ENCODE results near the gene CCL26.
"Not testable (repeated sequence)": the region's sequence is repeated elsewhere in the genome, so short reads cannot be mapped to it uniquely, and the experiment has no call there.

CCL26 gene

DNA sequence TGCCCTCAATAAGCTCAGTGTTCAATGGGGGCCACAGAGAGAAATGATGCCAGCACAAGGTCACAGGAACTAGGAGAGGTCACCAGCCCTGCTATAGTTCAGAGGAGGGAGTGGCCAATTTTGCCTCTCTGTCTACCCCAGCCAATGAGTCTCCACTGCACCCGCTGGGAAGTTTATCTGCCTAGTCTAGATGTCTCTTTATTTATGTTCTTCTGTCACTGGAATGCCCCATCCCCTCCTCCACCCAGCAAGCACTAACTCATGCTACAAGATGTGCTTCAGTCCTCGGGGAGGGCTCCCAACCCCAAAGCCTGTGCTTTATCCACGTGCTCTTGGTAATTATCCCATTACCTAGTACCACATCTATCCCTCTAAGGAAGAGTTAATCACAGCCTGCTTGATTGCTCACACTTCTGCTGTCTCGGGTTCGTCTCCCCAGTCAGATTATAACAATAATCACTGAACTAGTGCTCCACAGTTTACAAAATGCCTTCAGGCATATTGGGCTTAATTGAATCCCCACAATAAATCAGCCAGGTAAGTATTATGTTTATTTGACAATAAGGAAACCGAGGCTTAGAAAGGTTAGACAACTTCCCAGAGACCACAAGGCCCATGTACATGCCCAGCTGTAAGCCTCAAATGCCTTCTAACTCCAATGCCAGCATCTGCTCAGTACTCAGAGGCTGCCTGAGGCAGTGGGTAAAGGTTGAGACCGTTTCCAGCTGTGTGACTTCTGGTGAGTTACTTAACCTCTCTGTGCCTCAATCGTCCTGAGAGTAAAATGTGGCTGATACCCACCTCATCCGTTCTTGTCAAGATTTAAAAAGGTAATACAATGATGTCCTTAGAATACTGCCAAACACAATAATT is 37.2 kb downstream of the CCL26 start:
- no peak for DNase-seq (ENCODE audit: low read depth)
- no peak overlapping the region for H3K4me3 ChIP-seq (ENCODE audit: low read length)
- TF ChIP-seq CTCF (conservative IDR thresholded peaks at IDR 0.05; ENCODE audit: low read depth, low read length) = no peak

DNA sequence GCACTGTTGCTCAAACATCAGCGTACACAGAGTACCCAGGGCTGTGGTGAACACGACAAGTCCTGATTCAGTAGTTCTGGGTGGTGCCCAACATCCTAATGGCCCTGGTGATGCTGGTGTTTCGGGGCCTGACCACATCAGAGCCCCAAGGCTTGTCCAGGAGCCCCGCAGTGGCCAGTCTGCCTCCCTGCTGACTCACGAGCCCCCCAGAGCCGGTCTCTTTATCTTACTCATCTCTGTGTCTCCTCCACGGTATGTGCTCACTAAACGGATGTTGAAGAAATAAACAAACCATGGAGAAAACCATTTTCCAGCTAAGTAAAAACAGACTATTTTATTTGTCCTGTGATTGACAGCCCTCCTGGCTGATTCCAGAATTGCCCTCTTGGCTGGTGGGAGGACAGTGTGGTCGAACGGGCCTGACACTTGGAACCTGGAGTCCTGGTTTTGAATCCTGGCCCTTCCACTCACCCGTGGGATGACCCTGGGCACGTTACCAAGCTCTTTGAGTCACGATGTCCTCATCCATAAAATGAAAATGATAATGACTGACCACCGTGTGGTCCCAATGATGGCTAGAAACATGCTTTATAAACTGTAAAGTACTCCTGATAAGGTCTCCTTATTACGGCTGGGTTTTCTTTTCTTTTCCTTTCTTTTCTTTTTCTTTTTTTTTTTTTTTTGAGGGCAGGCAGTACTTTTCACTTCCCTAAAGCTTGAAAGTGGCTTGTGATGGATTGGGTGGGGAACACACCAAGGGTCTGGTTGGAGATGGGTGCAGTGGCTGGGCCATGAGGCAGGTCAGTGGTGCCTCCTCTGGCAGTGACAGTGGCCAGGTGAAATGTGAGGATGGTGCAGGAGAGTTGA is 39.0 kb downstream of the CCL26 start:
- H3K4me3 ChIP-seq (ENCODE audit: low read length) = no peak overlapping the region
- no peak for DNase-seq (ENCODE audit: low read depth)
- no peak for TF ChIP-seq CTCF (conservative IDR thresholded peaks at IDR 0.05; ENCODE audit: low read depth, low read length)

DNA sequence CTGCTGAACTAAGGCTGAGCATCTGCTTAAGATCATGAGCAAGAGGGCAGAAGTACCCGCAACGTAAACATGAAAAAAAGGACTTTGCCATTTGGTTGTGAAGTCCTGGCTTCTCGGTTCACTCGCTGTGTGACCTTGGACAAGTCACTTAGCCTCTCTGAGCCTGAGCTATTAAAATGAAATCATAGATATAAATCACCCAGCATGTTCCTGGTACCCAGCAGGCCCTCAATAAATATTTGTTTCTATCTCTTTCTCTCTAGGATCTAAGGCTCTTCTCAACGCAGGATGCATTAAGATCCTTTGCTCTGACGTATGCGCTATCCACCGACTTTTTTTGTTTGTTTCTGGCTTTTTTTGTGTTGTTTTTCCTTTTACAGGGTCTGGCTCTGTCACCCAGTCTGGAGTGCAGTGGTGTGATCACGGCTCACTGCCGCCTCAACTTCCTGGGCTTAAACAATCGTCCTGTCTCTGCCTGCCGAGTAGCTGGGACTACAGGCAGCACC is 39.9 kb downstream of the CCL26 start:
- no peak for TF ChIP-seq CTCF (conservative IDR thresholded peaks at IDR 0.05; ENCODE audit: low read depth, low read length)
- DNase-seq (ENCODE audit: low read depth) = no peak
- no peak overlapping the region for H3K4me3 ChIP-seq (ENCODE audit: low read length)

- TF ChIP-seq CTCF (conservative IDR thresholded peaks at IDR 0.05; ENCODE audit: low read depth, low read length) = no peak
- no peak overlapping the region for H3K4me3 ChIP-seq (ENCODE audit: low read length)
- no peak for DNase-seq (ENCODE audit: low read depth)
These were observed 42.1 kb downstream of the CCL26 start for GRCh38 chr7:75729851-75730274.

- DNase-seq (ENCODE audit: low read depth) = no peak
- no peak for TF ChIP-seq CTCF (conservative IDR thresholded peaks at IDR 0.05; ENCODE audit: low read depth, low read length)
- H3K4me3 ChIP-seq (ENCODE audit: low read length) = no peak overlapping the region
These were observed 44.0 kb downstream of the CCL26 start for GRCh38 chr7:75727881-75728593.

- not testable (repeated sequence) for H3K4me3 ChIP-seq (ENCODE audit: low read length); DNase-seq (ENCODE audit: low read depth)
These were observed 44.7 kb downstream of the CCL26 start for GRCh38 chr7:75727351-75727750.

DNA sequence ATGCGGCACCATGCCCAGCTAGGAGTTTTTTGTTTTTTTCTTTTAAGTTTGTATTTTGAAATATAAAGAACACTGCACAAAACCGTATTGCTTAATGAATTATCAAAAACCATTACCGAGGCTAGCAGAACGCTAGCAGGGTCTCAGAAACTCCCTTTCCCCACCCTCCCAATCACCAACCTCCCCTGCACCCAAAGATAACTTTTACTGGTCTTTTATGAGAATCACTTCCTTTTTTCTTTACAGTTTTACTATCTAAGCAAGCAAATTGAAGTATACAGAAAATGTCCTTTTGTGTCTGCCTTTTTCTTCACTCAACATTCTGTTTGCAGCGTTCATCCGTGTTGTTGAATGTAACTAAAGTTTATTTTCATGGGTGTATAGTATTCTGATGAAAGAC is 46.7 kb downstream of the CCL26 start:
- H3K4me3 ChIP-seq (ENCODE audit: low read length) = no peak overlapping the region
- no peak for TF ChIP-seq CTCF (conservative IDR thresholded peaks at IDR 0.05; ENCODE audit: low read depth, low read length)
- no peak for DNase-seq (ENCODE audit: low read depth)

Measured in retinal pigment epithelial cell (primary cell).